KOPT-K1 (cell line): Measurements from ENCODE around the gene KIF3B.
"Not testable (repeated sequence)": the region's sequence is repeated elsewhere in the genome, so short reads cannot be mapped to it uniquely, and the experiment has no call there.

Experiments
- H3K27ac ChIP-seq: fragments of 200-600 bp; sonication (generic); 2 replicates; pipeline ENCODE4 v1.5.1; 2016; ENCODE audit warnings: antibody characterized with exemption, mild to moderate bottlenecking, low read depth, low read length; ENCODE audit not compliant: poor library complexity, severe bottlenecking
- H3K36me3 ChIP-seq: fragments of 200-600 bp; sonication (generic); 2 replicates; pipeline ENCODE4 v1.5.1; 2017; ENCODE audit warnings: antibody characterized with exemption, mild to moderate bottlenecking, low read length, moderate library complexity; ENCODE audit not compliant: insufficient read depth
- H3K9me3 ChIP-seq: fragments of 200-600 bp; sonication (generic); 2 replicates; pipeline ENCODE4 v1.5.1; 2017; ENCODE audit warnings: antibody characterized with exemption, low read length, mild to moderate bottlenecking; ENCODE audit not compliant: insufficient read depth, poor library complexity, severe bottlenecking

The KIF3B gene

GRCh38 chr20:32275163-32275562 is 2.3 kb upstream of the KIF3B start:
- not testable (repeated sequence) for H3K9me3 ChIP-seq, H3K27ac ChIP-seq, H3K36me3 ChIP-seq

- no peaks in the 10 kb centered on the region for H3K36me3 ChIP-seq
- H3K9me3 ChIP-seq, result peaks cover 9% of the 10 kb centered on the region
- H3K27ac ChIP-seq, result peak overlapping the region; percentile 64
These were observed 770 bp downstream of the KIF3B start for GRCh38 chr20:32278199-32278643.

GRCh38 chr20:32281711-32282110 is 4.3 kb downstream of the KIF3B start:
- Histone ChIP-seq H3K36me3 (no peaks in the 10 kb centered on the region), H3K9me3 (no peaks in the 10 kb centered on the region), H3K27ac (no peak overlapping the region)

- Histone ChIP-seq H3K36me3 (no peaks in the 10 kb centered on the region), H3K27ac (no peak overlapping the region), H3K9me3 (no peaks in the 10 kb centered on the region)
These were observed 5.0 kb downstream of the KIF3B start for GRCh38 chr20:32282461-32282860.

- H3K9me3 ChIP-seq, result no peaks in the 10 kb centered on the region
- H3K27ac ChIP-seq, result peak overlapping the region; percentile 15
- no peaks in the 10 kb centered on the region for H3K36me3 ChIP-seq
These were observed 7.7 kb downstream of the KIF3B start for GRCh38 chr20:32285082-32285620.

- Histone ChIP-seq H3K27ac (peak overlapping the region; percentile 42), H3K36me3 (no peaks in the 10 kb centered on the region), H3K9me3 (no peaks in the 10 kb centered on the region)
These were observed 8.3 kb downstream of the KIF3B start for GRCh38 chr20:32285621-32286371.

- Histone ChIP-seq H3K27ac (no peak overlapping the region), H3K9me3 (no peaks in the 10 kb centered on the region), H3K36me3 (no peaks in the 10 kb centered on the region)
These were observed 9.8 kb downstream of the KIF3B start for GRCh38 chr20:32287231-32287638.

GRCh38 chr20:32288225-32288849 is 10.9 kb downstream of the KIF3B start:
- Histone ChIP-seq H3K27ac (no peak overlapping the region), H3K36me3 (no peaks in the 10 kb centered on the region), H3K9me3 (no peaks in the 10 kb centered on the region)

- not testable (repeated sequence) for H3K36me3 ChIP-seq, H3K27ac ChIP-seq, H3K9me3 ChIP-seq
These were observed 11.8 kb downstream of the KIF3B start for GRCh38 chr20:32289299-32289660.

- Histone ChIP-seq H3K36me3 (no peaks in the 10 kb centered on the region), H3K9me3 (no peaks in the 10 kb centered on the region), H3K27ac (no peak overlapping the region)
These were observed 12.4 kb downstream of the KIF3B start for GRCh38 chr20:32289661-32290431.

- Histone ChIP-seq H3K36me3 (no peaks in the 10 kb centered on the region), H3K9me3 (no peaks in the 10 kb centered on the region), H3K27ac (no peak overlapping the region)
These were observed 13.7 kb downstream of the KIF3B start for GRCh38 chr20:32291166-32291565.

GRCh38 chr20:32292548-32292947 is 15.1 kb downstream of the KIF3B start:
- Histone ChIP-seq H3K27ac (no peak overlapping the region), H3K36me3 (no peaks in the 10 kb centered on the region), H3K9me3 (no peaks in the 10 kb centered on the region)

- no peaks in the 10 kb centered on the region for H3K36me3 ChIP-seq
- no peaks in the 10 kb centered on the region for H3K9me3 ChIP-seq
- no peak overlapping the region for H3K27ac ChIP-seq
These were observed 16.6 kb downstream of the KIF3B start for GRCh38 chr20:32294071-32294470.

- Histone ChIP-seq H3K27ac (no peak overlapping the region), H3K36me3 (no peaks in the 10 kb centered on the region), H3K9me3 (no peaks in the 10 kb centered on the region)
These were observed 19.0 kb downstream of the KIF3B start for GRCh38 chr20:32296412-32296811.

- Histone ChIP-seq H3K9me3 (no peaks in the 10 kb centered on the region), H3K27ac (no peak overlapping the region), H3K36me3 (no peaks in the 10 kb centered on the region)
These were observed 19.5 kb downstream of the KIF3B start for GRCh38 chr20:32296819-32297420.
